NB4 (cell line): Measurements from ENCODE around the gene EXOC4.

Source experiments
- MYC ChIP-seq: IDR thresholded peaks from 2 replicates; pipeline ENCODE4 v1.6.1; 2011; ENCODE audit warnings: low read depth, low read length
- TF ChIP-seq, protein P1 (sequence below): IDR thresholded peaks from 2 replicates; pipeline ENCODE4 v1.6.1; 2011; ENCODE audit warnings: low read depth, low read length
- TF ChIP-seq, protein P2 (sequence below): IDR thresholded peaks from one replicate; pipeline ENCODE4 v1.5.1; 2012; ENCODE audit warnings: low read depth, low read length

DNA sequence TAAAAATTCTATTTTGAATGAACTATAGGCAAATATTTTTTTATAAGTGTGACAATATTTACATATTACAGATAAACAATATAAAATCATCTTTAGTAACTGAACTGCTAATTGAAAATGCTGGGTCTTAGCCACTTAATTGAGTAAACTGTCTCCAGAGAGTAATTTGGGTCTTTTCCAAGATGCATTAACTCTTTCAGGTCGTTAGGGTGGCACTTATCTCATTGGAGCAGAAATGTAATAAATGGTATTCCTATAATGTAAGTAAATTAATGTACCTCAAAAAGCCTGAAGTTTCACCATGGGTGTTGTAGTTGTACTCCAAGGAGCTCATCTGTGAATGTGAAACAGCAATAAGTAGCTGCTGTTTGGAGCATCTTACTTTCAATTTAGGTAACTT, 208.5 kb downstream of the EXOC4 start:
- TF ChIP-seq, protein P1, sequence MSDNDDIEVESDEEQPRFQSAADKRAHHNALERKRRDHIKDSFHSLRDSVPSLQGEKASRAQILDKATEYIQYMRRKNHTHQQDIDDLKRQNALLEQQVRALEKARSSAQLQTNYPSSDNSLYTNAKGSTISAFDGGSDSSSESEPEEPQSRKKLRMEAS = no peak
- TF ChIP-seq, protein P2, sequence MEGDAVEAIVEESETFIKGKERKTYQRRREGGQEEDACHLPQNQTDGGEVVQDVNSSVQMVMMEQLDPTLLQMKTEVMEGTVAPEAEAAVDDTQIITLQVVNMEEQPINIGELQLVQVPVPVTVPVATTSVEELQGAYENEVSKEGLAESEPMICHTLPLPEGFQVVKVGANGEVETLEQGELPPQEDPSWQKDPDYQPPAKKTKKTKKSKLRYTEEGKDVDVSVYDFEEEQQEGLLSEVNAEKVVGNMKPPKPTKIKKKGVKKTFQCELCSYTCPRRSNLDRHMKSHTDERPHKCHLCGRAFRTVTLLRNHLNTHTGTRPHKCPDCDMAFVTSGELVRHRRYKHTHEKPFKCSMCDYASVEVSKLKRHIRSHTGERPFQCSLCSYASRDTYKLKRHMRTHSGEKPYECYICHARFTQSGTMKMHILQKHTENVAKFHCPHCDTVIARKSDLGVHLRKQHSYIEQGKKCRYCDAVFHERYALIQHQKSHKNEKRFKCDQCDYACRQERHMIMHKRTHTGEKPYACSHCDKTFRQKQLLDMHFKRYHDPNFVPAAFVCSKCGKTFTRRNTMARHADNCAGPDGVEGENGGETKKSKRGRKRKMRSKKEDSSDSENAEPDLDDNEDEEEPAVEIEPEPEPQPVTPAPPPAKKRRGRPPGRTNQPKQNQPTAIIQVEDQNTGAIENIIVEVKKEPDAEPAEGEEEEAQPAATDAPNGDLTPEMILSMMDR = no peak
- TF ChIP-seq MYC = no peak
